ENCODE measurements around the gene RSRC1.

The RSRC1 gene

GRCh38 chr3:158248261-158248660 lies 138.4 kb downstream of the RSRC1 start:
- Histone ChIP-seq H2BK12ac (ENCODE audit: low read length in 2 of 2) (no peak overlapping the region), H3K27me3 (ENCODE audit: control insufficient read depth in 1 of 2, insufficient read depth in 1 of 2, low read length in 2 of 2) (no peaks in the 10 kb centered on the region), H3K23ac (ENCODE audit: low read length in 2 of 2) (no peak overlapping the region), H3K36me3 (ENCODE audit: control insufficient read depth in 1 of 2, insufficient read depth in 2 of 2, low read depth in 1 of 2, low read length in 2 of 2) (no peaks in the 10 kb centered on the region), H2AK5ac (ENCODE audit: low read length, severe bottlenecking) (no peak overlapping the region), H3K9me3 (ENCODE audit: control insufficient read depth, low read length) (peaks cover 8% of the 10 kb centered on the region), H2AFZ (ENCODE audit: low read depth, low read length) (no peak overlapping the region), H2BK15ac (ENCODE audit: low read depth, poor library complexity, severe bottlenecking) (no peak overlapping the region), H4K8ac (ENCODE audit: low read length) (no peak overlapping the region), H4K91ac (ENCODE audit: low read length) (no peak overlapping the region), H3K4me3 (ENCODE audit: insufficient read depth in 1 of 2, low read depth in 1 of 2, low read length in 2 of 2) (no peak overlapping the region), H2BK120ac (ENCODE audit: low read depth, low read length) (no peak overlapping the region), H3K4me2 (ENCODE audit: low read length, poor library complexity, severe bottlenecking) (no peak overlapping the region), H3K4ac (ENCODE audit: low read depth in 1 of 2, low read length in 2 of 2) (no peak overlapping the region), H3K4me1 (ENCODE audit: control insufficient read depth, insufficient read depth, low read depth, low read length) (no peaks in the 10 kb centered on the region), H3K14ac (ENCODE audit: low read length in 2 of 2) (no peak overlapping the region), H2BK5ac (ENCODE audit: low read depth, low read length, poor library complexity, severe bottlenecking) (no peak overlapping the region), H3K9ac (ENCODE audit: low read length) (no peak overlapping the region), H3K79me1 (replicated peaks; ENCODE audit: low read length, poor library complexity, severe bottlenecking) (peaks cover 6% of the 10 kb centered on the region), H3K27ac (ENCODE audit: low read length, poor library complexity, severe bottlenecking) (no peak overlapping the region), H3K18ac (ENCODE audit: low read depth in 1 of 2, low read length in 2 of 2) (no peak overlapping the region)
- no peak for DNase-seq

GRCh38 chr3:158249183-158249582 lies 139.3 kb downstream of the RSRC1 start:
- Histone ChIP-seq H3K79me1 (replicated peaks; ENCODE audit: low read length, poor library complexity, severe bottlenecking) (peaks cover 6% of the 10 kb centered on the region), H3K18ac (ENCODE audit: low read depth in 1 of 2, low read length in 2 of 2) (no peak overlapping the region), H3K27ac (ENCODE audit: low read length, poor library complexity, severe bottlenecking) (no peak overlapping the region), H3K4ac (ENCODE audit: low read depth in 1 of 2, low read length in 2 of 2) (no peak overlapping the region), H3K4me3 (ENCODE audit: insufficient read depth in 1 of 2, low read depth in 1 of 2, low read length in 2 of 2) (no peak overlapping the region), H2AFZ (ENCODE audit: low read depth, low read length) (no peak overlapping the region), H4K8ac (ENCODE audit: low read length) (no peak overlapping the region), H3K4me1 (ENCODE audit: control insufficient read depth, insufficient read depth, low read depth, low read length) (no peaks in the 10 kb centered on the region), H2BK15ac (ENCODE audit: low read depth, poor library complexity, severe bottlenecking) (no peak overlapping the region), H3K36me3 (ENCODE audit: control insufficient read depth in 1 of 2, insufficient read depth in 2 of 2, low read depth in 1 of 2, low read length in 2 of 2) (no peaks in the 10 kb centered on the region), H2AK5ac (ENCODE audit: low read length, severe bottlenecking) (no peak overlapping the region), H2BK12ac (ENCODE audit: low read length in 2 of 2) (no peak overlapping the region), H3K4me2 (ENCODE audit: low read length, poor library complexity, severe bottlenecking) (no peak overlapping the region), H2BK120ac (ENCODE audit: low read depth, low read length) (no peak overlapping the region), H3K23ac (ENCODE audit: low read length in 2 of 2) (no peak overlapping the region), H3K27me3 (ENCODE audit: control insufficient read depth in 1 of 2, insufficient read depth in 1 of 2, low read length in 2 of 2) (no peaks in the 10 kb centered on the region), H3K9ac (ENCODE audit: low read length) (no peak overlapping the region), H2BK5ac (ENCODE audit: low read depth, low read length, poor library complexity, severe bottlenecking) (no peak overlapping the region), H3K14ac (ENCODE audit: low read length in 2 of 2) (no peak overlapping the region), H3K9me3 (ENCODE audit: control insufficient read depth, low read length) (peaks cover 5% of the 10 kb centered on the region), H4K91ac (ENCODE audit: low read length) (no peak overlapping the region)
- WGBS, result 88% methylated on average over 2 of the region's 2 CpGs
- no peak for DNase-seq

- peaks cover 8% of the 10 kb centered on the region for H3K9me3 ChIP-seq (ENCODE audit: control insufficient read depth, low read length)
- H2BK5ac ChIP-seq (ENCODE audit: low read depth, low read length, poor library complexity, severe bottlenecking), result no peak overlapping the region
- no peak overlapping the region for H3K23ac ChIP-seq (ENCODE audit: low read length in 2 of 2)
- H3K4ac ChIP-seq (ENCODE audit: low read depth in 1 of 2, low read length in 2 of 2), result no peak overlapping the region
- H4K8ac ChIP-seq (ENCODE audit: low read length), result no peak overlapping the region
- no peak overlapping the region for H4K91ac ChIP-seq (ENCODE audit: low read length)
- H3K4me2 ChIP-seq (ENCODE audit: low read length, poor library complexity, severe bottlenecking), result no peak overlapping the region
- H2BK15ac ChIP-seq (ENCODE audit: low read depth, poor library complexity, severe bottlenecking), result no peak overlapping the region
- no peak overlapping the region for H3K4me3 ChIP-seq (ENCODE audit: insufficient read depth in 1 of 2, low read depth in 1 of 2, low read length in 2 of 2)
- H3K4me1 ChIP-seq (ENCODE audit: control insufficient read depth, insufficient read depth, low read depth, low read length), result no peaks in the 10 kb centered on the region
- peaks cover 15% of the 10 kb centered on the region for H3K79me1 ChIP-seq (replicated peaks; ENCODE audit: low read length, poor library complexity, severe bottlenecking)
- no peak overlapping the region for H3K14ac ChIP-seq (ENCODE audit: low read length in 2 of 2)
- H2AFZ ChIP-seq (ENCODE audit: low read depth, low read length), result no peak overlapping the region
- H3K36me3 ChIP-seq (ENCODE audit: control insufficient read depth in 1 of 2, insufficient read depth in 2 of 2, low read depth in 1 of 2, low read length in 2 of 2), result no peaks in the 10 kb centered on the region
- WGBS, result no CpG with 5 or more reads among the region's 3 CpGs
- H3K27ac ChIP-seq (ENCODE audit: low read length, poor library complexity, severe bottlenecking), result no peak overlapping the region
- no peak overlapping the region for H3K18ac ChIP-seq (ENCODE audit: low read depth in 1 of 2, low read length in 2 of 2)
- H2AK5ac ChIP-seq (ENCODE audit: low read length, severe bottlenecking), result no peak overlapping the region
- no peak overlapping the region for H2BK12ac ChIP-seq (ENCODE audit: low read length in 2 of 2)
- H2BK120ac ChIP-seq (ENCODE audit: low read depth, low read length), result no peak overlapping the region
- no peak for DNase-seq
- H3K9ac ChIP-seq (ENCODE audit: low read length), result no peak overlapping the region
- no peaks in the 10 kb centered on the region for H3K27me3 ChIP-seq (ENCODE audit: control insufficient read depth in 1 of 2, insufficient read depth in 1 of 2, low read length in 2 of 2)
Observed at GRCh38 chr3:158258619-158259018, 148.7 kb downstream of the RSRC1 start.

- 95% methylated on average over 4 of the region's 4 CpGs for whole genome bisulfite sequencing
- H2AFZ ChIP-seq (ENCODE audit: low read depth, low read length), result no peak overlapping the region
- H3K23ac ChIP-seq (ENCODE audit: low read length in 2 of 2), result no peak overlapping the region
- H3K79me1 ChIP-seq (replicated peaks; ENCODE audit: low read length, poor library complexity, severe bottlenecking), result peaks cover 19% of the 10 kb centered on the region
- H3K36me3 ChIP-seq (ENCODE audit: control insufficient read depth in 1 of 2, insufficient read depth in 2 of 2, low read depth in 1 of 2, low read length in 2 of 2), result no peaks in the 10 kb centered on the region
- no peak overlapping the region for H3K4me3 ChIP-seq (ENCODE audit: insufficient read depth in 1 of 2, low read depth in 1 of 2, low read length in 2 of 2)
- no peak overlapping the region for H2BK15ac ChIP-seq (ENCODE audit: low read depth, poor library complexity, severe bottlenecking)
- no peak overlapping the region for H3K27ac ChIP-seq (ENCODE audit: low read length, poor library complexity, severe bottlenecking)
- no peak overlapping the region for H3K18ac ChIP-seq (ENCODE audit: low read depth in 1 of 2, low read length in 2 of 2)
- H4K8ac ChIP-seq (ENCODE audit: low read length), result no peak overlapping the region
- no peaks in the 10 kb centered on the region for H3K27me3 ChIP-seq (ENCODE audit: control insufficient read depth in 1 of 2, insufficient read depth in 1 of 2, low read length in 2 of 2)
- no peak overlapping the region for H3K14ac ChIP-seq (ENCODE audit: low read length in 2 of 2)
- H2BK12ac ChIP-seq (ENCODE audit: low read length in 2 of 2), result no peak overlapping the region
- H3K4me1 ChIP-seq (ENCODE audit: control insufficient read depth, insufficient read depth, low read depth, low read length), result no peaks in the 10 kb centered on the region
- DNase-seq, result no peak
- H2BK5ac ChIP-seq (ENCODE audit: low read depth, low read length, poor library complexity, severe bottlenecking), result no peak overlapping the region
- no peak overlapping the region for H3K4me2 ChIP-seq (ENCODE audit: low read length, poor library complexity, severe bottlenecking)
- H2BK120ac ChIP-seq (ENCODE audit: low read depth, low read length), result no peak overlapping the region
- no peak overlapping the region for H3K9ac ChIP-seq (ENCODE audit: low read length)
- no peak overlapping the region for H2AK5ac ChIP-seq (ENCODE audit: low read length, severe bottlenecking)
- peaks cover 20% of the 10 kb centered on the region for H3K9me3 ChIP-seq (ENCODE audit: control insufficient read depth, low read length)
- H3K4ac ChIP-seq (ENCODE audit: low read depth in 1 of 2, low read length in 2 of 2), result no peak overlapping the region
- no peak overlapping the region for H4K91ac ChIP-seq (ENCODE audit: low read length)
Observed at GRCh38 chr3:158260392-158260791, 150.5 kb downstream of the RSRC1 start.

Measured in mesenchymal stem cell (in vitro differentiated cells and primary cell).